Stimulated activated CD4-positive, alpha-beta T cell treated with anti-CD3 and anti-CD28 coated beads, Interleukin-4, amount 100 ng/mL, for 48 hours (primary cell): Measurements from ENCODE around the gene LIPI.
"Not testable (repeated sequence)": the region's sequence is repeated elsewhere in the genome, so short reads cannot be mapped to it uniquely, and the experiment has no call there.

Experiments used
- DNase-seq, 2 donors: peaks; one replicate each; pipeline ENCODE4 v3.0.0-alpha.2; 2020; ENCODE audit warnings: low read depth in 2 of 2

Gene LIPI

GRCh38 chr21:14210738-14211137 is at the start of gene LIPI:
LIPI (minus strand) TSS chr21:14210955; CDS start chr21:14210845, 110 bp downstream.
- DNase-seq, result no peak

GRCh38 chr21:14260174-14260764 is 49.5 kb upstream of the LIPI start:
- no peak for DNase-seq

- DNase-seq, result no peak
These were observed 49.0 kb upstream of the LIPI start for GRCh38 chr21:14259747-14260146.

GRCh38 chr21:14251336-14251735 is 40.6 kb upstream of the LIPI start:
- no peak for DNase-seq

GRCh38 chr21:14245711-14246110 is 35.0 kb upstream of the LIPI start:
- DNase-seq, result no peak

- no peak for DNase-seq
These were observed 34.2 kb upstream of the LIPI start for GRCh38 chr21:14244911-14245310.

- DNase-seq, result no peak
These were observed 33.1 kb upstream of the LIPI start for GRCh38 chr21:14243874-14244273.

GRCh38 chr21:14243461-14243860 is 32.7 kb upstream of the LIPI start:
- DNase-seq, result no peak

GRCh38 chr21:14241297-14241696 is 30.5 kb upstream of the LIPI start:
- DNase-seq, result no peak

- DNase-seq, result no peak
These were observed 28.5 kb upstream of the LIPI start for GRCh38 chr21:14239281-14239680.

- no peak for DNase-seq
These were observed 25.4 kb upstream of the LIPI start for GRCh38 chr21:14236180-14236579.

- no peak for DNase-seq
These were observed 24.3 kb upstream of the LIPI start for GRCh38 chr21:14235101-14235500.

GRCh38 chr21:14229399-14229798 is 18.6 kb upstream of the LIPI start:
- DNase-seq, result no peak

- no peak for DNase-seq
These were observed 12.6 kb upstream of the LIPI start for GRCh38 chr21:14223365-14223764.

GRCh38 chr21:14215971-14216641 is 5.4 kb upstream of the LIPI start, which contains the start of gene RBM11:
RBM11 (plus strand) TSS chr21:14216157; CDS start chr21:14216187, 30 bp downstream.
- peak; percentile 74 to 78 for DNase-seq

GRCh38 chr21:14213164-14213563 is 2.4 kb upstream of the LIPI start:
- no peak for DNase-seq

GRCh38 chr21:14206222-14206621 is 4.5 kb downstream of the LIPI start:
- DNase-seq, result no peak

- not testable (repeated sequence) for DNase-seq
These were observed 44.1 kb downstream of the LIPI start for GRCh38 chr21:14166463-14167223.

GRCh38 chr21:14143999-14144398 is 66.8 kb downstream of the LIPI start:
- DNase-seq, result no peak

- no peak for DNase-seq
These were observed 86.5 kb downstream of the LIPI start for GRCh38 chr21:14124266-14124665.

GRCh38 chr21:14121719-14122118 is 89.0 kb downstream of the LIPI start:
- no peak for DNase-seq

GRCh38 chr21:14120091-14120734 is 90.5 kb downstream of the LIPI start:
- DNase-seq, result peak; percentile 34 to 44
